GM12801 (cell line): ENCODE data around the gene PTPRG.

Experiments used
- TF ChIP-seq, protein P1 (sequence below): IDR thresholded peaks from one replicate; pipeline ENCODE4 v1.5.1; 2011; ENCODE audit warnings: control low read depth; ENCODE audit not compliant: insufficient read length; ENCODE audit errors: extremely low read depth

The PTPRG gene

GRCh38 chr3:61563313-61564271, 2.2 kb downstream of the PTPRG start:
- TF ChIP-seq, protein P1, sequence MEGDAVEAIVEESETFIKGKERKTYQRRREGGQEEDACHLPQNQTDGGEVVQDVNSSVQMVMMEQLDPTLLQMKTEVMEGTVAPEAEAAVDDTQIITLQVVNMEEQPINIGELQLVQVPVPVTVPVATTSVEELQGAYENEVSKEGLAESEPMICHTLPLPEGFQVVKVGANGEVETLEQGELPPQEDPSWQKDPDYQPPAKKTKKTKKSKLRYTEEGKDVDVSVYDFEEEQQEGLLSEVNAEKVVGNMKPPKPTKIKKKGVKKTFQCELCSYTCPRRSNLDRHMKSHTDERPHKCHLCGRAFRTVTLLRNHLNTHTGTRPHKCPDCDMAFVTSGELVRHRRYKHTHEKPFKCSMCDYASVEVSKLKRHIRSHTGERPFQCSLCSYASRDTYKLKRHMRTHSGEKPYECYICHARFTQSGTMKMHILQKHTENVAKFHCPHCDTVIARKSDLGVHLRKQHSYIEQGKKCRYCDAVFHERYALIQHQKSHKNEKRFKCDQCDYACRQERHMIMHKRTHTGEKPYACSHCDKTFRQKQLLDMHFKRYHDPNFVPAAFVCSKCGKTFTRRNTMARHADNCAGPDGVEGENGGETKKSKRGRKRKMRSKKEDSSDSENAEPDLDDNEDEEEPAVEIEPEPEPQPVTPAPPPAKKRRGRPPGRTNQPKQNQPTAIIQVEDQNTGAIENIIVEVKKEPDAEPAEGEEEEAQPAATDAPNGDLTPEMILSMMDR: no peak

- TF ChIP-seq, protein P1: no peak
Measured at GRCh38 chr3:61564395-61565059, 3.2 kb downstream of the PTPRG start.

DNA sequence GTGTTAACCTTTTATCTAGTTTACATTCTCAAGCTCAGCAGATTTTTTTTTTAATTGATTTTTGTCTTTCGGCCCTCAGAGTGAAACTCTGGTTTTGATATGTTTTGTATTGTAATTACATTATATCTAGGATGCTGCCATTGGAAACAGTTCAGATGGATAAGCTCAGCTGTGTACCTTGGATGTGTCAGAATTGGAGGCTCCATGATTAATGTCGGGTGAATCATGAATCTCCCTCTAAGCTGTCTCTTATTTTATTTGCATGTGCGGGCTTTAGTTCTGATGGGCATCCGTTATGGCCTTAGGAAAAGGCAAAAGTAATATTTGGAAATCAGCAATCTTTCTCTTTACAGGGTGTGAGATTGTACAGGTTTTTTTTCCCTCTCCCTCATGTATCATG, 4.2 kb downstream of the PTPRG start:
- TF ChIP-seq, protein P1: no peak

GRCh38 chr3:61568127-61568526, 6.8 kb downstream of the PTPRG start:
- TF ChIP-seq, protein P1: no peak

GRCh38 chr3:61569856-61570580, 8.6 kb downstream of the PTPRG start:
- TF ChIP-seq, protein P1: no peak

- TF ChIP-seq, protein P1: no peak
Measured at GRCh38 chr3:61570813-61571212, 9.4 kb downstream of the PTPRG start.
